WTC11 (cell line): ENCODE results near the gene PPP3R1. TPM values are rescaled to one million over a fixed set of nuclear protein-coding genes. Genes with fewer than 3 reads are reported as not detected.

Source experiments
- ATAC-seq: fragments of 200-7000 bp; cut with Tn5 transposase; 2 replicates; pipeline ENCODE4 v1.10.0; 2021; ENCODE audit warnings: mild to moderate bottlenecking, moderate library complexity
- CTCF ChIA-PET: fragments of 300-600 bp; sonication (Branson Sonifier 250); formaldehyde crosslinking; loops from one replicate; lab custom pipeline; 2021; ENCODE audit warnings: antibody characterized with exemption; lab: Charles Lee
- POLR2A ChIA-PET: fragments of 350-600 bp; sonication (Branson Sonifier 250); formaldehyde crosslinking; loops from one replicate; lab custom pipeline; 2021; ENCODE audit warnings: antibody characterized with exemption; lab: Charles Lee
- DNase-seq: peaks from one replicate; pipeline ENCODE4 v3.0.0; 2021; ENCODE audit warnings: low spot score
- H3K27ac Mint-ChIP-seq: 2 replicates; pipeline ENCODE4 v1.8.0; 2021; ENCODE audit warnings: mixed read lengths
- H3K27me3 Mint-ChIP-seq: 2 replicates; pipeline ENCODE4 v1.8.0; 2021; ENCODE audit warnings: low read depth, mild to moderate bottlenecking, moderate library complexity, mixed read lengths
- H3K36me3 Mint-ChIP-seq: 2 replicates; pipeline ENCODE4 v1.8.0; 2021; ENCODE audit warnings: mixed read lengths
- H3K4me1 Mint-ChIP-seq: 2 replicates; pipeline ENCODE4 v1.8.0; 2022; ENCODE audit warnings: mixed read lengths
- H3K4me3 Mint-ChIP-seq: 2 replicates; pipeline ENCODE4 v1.8.0; 2021; ENCODE audit warnings: mild to moderate bottlenecking, moderate library complexity, mixed read lengths
- H3K9me3 Mint-ChIP-seq: 2 replicates; pipeline ENCODE4 v1.8.0; 2021; ENCODE audit warnings: mixed read lengths
- AFF4 ChIP-seq: sonication (generic); formaldehyde crosslinking; IDR thresholded peaks from 2 replicates; pipeline ENCODE4 v1.8.1; 2023; ENCODE audit warnings: mild to moderate bottlenecking, missing genetic modification reagents, borderline replicate concordance
- ARID4B ChIP-seq: sonication (generic); formaldehyde crosslinking; IDR thresholded peaks from 2 replicates; pipeline ENCODE4 v1.8.0; 2023; ENCODE audit warnings: missing genetic modification reagents, mild to moderate bottlenecking, borderline replicate concordance
- ATF2 ChIP-seq: sonication (generic); formaldehyde crosslinking; IDR thresholded peaks from 2 replicates; pipeline ENCODE4 v1.8.1; 2022; ENCODE audit warnings: low read depth, missing genetic modification reagents, borderline replicate concordance
- ERG ChIP-seq: fragments of 250-450 bp; sonication (Bioruptor Pico); IDR thresholded peaks from 2 replicates; pipeline ENCODE4 v1.8.0; 2021; ENCODE audit warnings: mild to moderate bottlenecking
- FOXK1 ChIP-seq: sonication (generic); formaldehyde crosslinking; IDR thresholded peaks from 2 replicates; pipeline ENCODE4 v1.8.0; 2022; ENCODE audit warnings: mild to moderate bottlenecking, moderate library complexity, missing genetic modification reagents
- GRHL2 ChIP-seq: fragments of 250-450 bp; sonication (Bioruptor Pico); IDR thresholded peaks from 2 replicates; pipeline ENCODE4 v1.8.0; 2022; ENCODE audit warnings: mild to moderate bottlenecking, moderate library complexity; ENCODE audit not compliant: insufficient replicate concordance, severe bottlenecking
- JUN ChIP-seq: sonication (generic); formaldehyde crosslinking; IDR thresholded peaks from 2 replicates; pipeline ENCODE4 v1.8.0; 2023; ENCODE audit warnings: mild to moderate bottlenecking, missing genetic modification reagents
- KAT7 ChIP-seq: sonication (generic); formaldehyde crosslinking; IDR thresholded peaks from 2 replicates; pipeline ENCODE4 v1.8.1; 2023; ENCODE audit warnings: missing genetic modification reagents, mild to moderate bottlenecking, borderline replicate concordance
- MLX ChIP-seq: sonication (generic); formaldehyde crosslinking; IDR thresholded peaks from 2 replicates; pipeline ENCODE4 v1.8.1; 2023; ENCODE audit warnings: mild to moderate bottlenecking, missing genetic modification reagents, moderate library complexity
- NFYB ChIP-seq: sonication (generic); formaldehyde crosslinking; conservative IDR thresholded peaks from 2 replicates; pipeline ENCODE4 v1.8.0; 2022; ENCODE audit warnings: low read depth, missing genetic modification reagents
- NR1H2 ChIP-seq: sonication (generic); formaldehyde crosslinking; IDR thresholded peaks from 2 replicates; pipeline ENCODE4 v1.9.0; 2021; ENCODE audit warnings: mild to moderate bottlenecking, moderate library complexity, missing genetic modification reagents
- NR3C1 ChIP-seq: sonication (generic); formaldehyde crosslinking; conservative IDR thresholded peaks from 2 replicates; pipeline ENCODE4 v1.8.1; 2023; ENCODE audit warnings: low read depth, mild to moderate bottlenecking, missing genetic modification reagents
- OVOL2 ChIP-seq: fragments of 250-450 bp; sonication (Bioruptor Pico); IDR thresholded peaks from 2 replicates; pipeline ENCODE4 v1.9.0; 2021; ENCODE audit warnings: mild to moderate bottlenecking, borderline replicate concordance
- TEAD4 ChIP-seq: sonication (generic); formaldehyde crosslinking; IDR thresholded peaks from 2 replicates; pipeline ENCODE4 v1.8.0; 2022; ENCODE audit warnings: mild to moderate bottlenecking, missing genetic modification reagents
- ZBTB21 ChIP-seq: sonication (generic); formaldehyde crosslinking; IDR thresholded peaks from 2 replicates; pipeline ENCODE4 v1.8.1; 2023; ENCODE audit warnings: mild to moderate bottlenecking, missing genetic modification reagents, borderline replicate concordance
- ZNF263 ChIP-seq: sonication (generic); formaldehyde crosslinking; IDR thresholded peaks from 2 replicates; pipeline ENCODE4 v1.8.1; 2022; ENCODE audit warnings: low read depth, mild to moderate bottlenecking, moderate library complexity, missing genetic modification reagents
- ZNF416 ChIP-seq: fragments of 250-450 bp; sonication (Bioruptor Pico); IDR thresholded peaks from 2 replicates; pipeline ENCODE4 v1.9.0; 2021; ENCODE audit warnings: mild to moderate bottlenecking, inconsistent platforms
- total RNA-seq: library from RNA; stranded (reverse); gene quantifications from 3 replicates; pipeline ENCODE4 v1.2.3, GENCODE V29; 2021
- TF ChIP-seq, protein P1 (sequence below): sonication (generic); formaldehyde crosslinking; IDR thresholded peaks from 2 replicates; pipeline ENCODE4 v1.8.1; 2022; ENCODE audit warnings: low read depth, mild to moderate bottlenecking, moderate library complexity, missing genetic modification reagents, borderline replicate concordance

The PPP3R1 gene
- total RNA-seq, 1 experiment from 2014 or later: 61.4 TPM

DNA sequence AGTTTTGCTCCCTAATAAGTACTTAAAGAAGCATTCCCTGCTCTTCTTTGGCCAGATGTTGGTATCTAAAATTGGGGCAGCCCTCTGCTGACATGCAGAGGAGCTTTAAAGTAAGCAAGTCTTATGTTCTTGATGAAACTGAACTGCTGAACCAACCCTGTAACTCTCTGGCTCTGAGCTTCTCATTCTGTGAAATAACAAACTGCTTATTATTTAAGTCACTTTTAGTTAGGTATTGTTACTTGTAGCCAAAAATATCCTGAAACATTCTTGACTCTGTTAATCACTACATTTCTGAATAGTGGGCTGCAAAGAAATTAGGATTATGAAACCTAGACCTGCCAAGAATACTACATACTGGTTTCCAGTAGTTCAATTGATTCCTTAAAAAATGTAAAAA, 15.5 kb downstream of the PPP3R1 start:
- ChIA-PET POLR2A (no interaction called here), CTCF (no interaction called here)
- Mint-ChIP-seq H3K27me3 (no peaks in the 10 kb centered on the region), H3K27ac (no peak overlapping the region), H3K4me1 (peaks cover 60% of the 10 kb centered on the region), H3K36me3 (no peaks in the 10 kb centered on the region), H3K4me3 (no peak overlapping the region), H3K9me3 (no peaks in the 10 kb centered on the region)
- no peak for DNase-seq
- no peak for ATAC-seq
- no peak for TF ChIP-seq ZBTB21
- TF ChIP-seq, protein P1, sequence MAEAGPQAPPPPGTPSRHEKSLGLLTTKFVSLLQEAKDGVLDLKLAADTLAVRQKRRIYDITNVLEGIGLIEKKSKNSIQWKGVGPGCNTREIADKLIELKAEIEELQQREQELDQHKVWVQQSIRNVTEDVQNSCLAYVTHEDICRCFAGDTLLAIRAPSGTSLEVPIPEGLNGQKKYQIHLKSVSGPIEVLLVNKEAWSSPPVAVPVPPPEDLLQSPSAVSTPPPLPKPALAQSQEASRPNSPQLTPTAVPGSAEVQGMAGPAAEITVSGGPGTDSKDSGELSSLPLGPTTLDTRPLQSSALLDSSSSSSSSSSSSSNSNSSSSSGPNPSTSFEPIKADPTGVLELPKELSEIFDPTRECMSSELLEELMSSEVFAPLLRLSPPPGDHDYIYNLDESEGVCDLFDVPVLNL: no peak
- no peak for TF ChIP-seq AFF4 (CRISPR knock-in tag)
- no peak for TF ChIP-seq TEAD4
- no peak for TF ChIP-seq ZNF416
- no peak for TF ChIP-seq ZNF263
- TF ChIP-seq ARID4B (CRISPR knock-in tag): no peak
- no peak for TF ChIP-seq OVOL2
- TF ChIP-seq JUN (CRISPR knock-in tag): no peak
- TF ChIP-seq MLX (CRISPR knock-in tag): no peak
- TF ChIP-seq KAT7: no peak
- TF ChIP-seq ERG: no peak
- TF ChIP-seq NR1H2 (CRISPR knock-in tag): no peak
- TF ChIP-seq GRHL2 (CRISPR knock-in tag): no peak

- Mint-ChIP-seq H3K4me3 (no peak overlapping the region), H3K27me3 (no peaks in the 10 kb centered on the region), H3K36me3 (no peaks in the 10 kb centered on the region), H3K27ac (peak overlapping the region; percentile 14; the same call in 1 of the 2 replicates), H3K4me1 (peaks cover 58% of the 10 kb centered on the region), H3K9me3 (no peaks in the 10 kb centered on the region)
- ChIA-PET CTCF (interaction anchor here (0.7 to 1.2 kb wide), 3 partner anchors 11 to 43 kb away, joined by 3 read pairs; no protein-coding TSS in a partner anchor), POLR2A (interaction anchor here (0.6 kb wide), 1 partner anchor 108 kb away, joined by 3 read pairs; no protein-coding TSS in a partner anchor)
- ATAC-seq (no peak), DNase-seq (no peak)
- TF ChIP-seq FOXK1 (no peak), NFYB (CRISPR knock-in tag) (no peak), NR3C1 (CRISPR knock-in tag) (no peak), AFF4 (CRISPR knock-in tag) (no peak), ATF2 (CRISPR knock-in tag) (no peak)
- TF ChIP-seq, all 79 proteins: peak for 0
Observed at GRCh38 chr2:68236103-68236734, 16.1 kb downstream of the PPP3R1 start.
